NT2/D1 (cell line): ENCODE measurements around the gene ZSCAN10.

ENCODE experiments used
- SUZ12 ChIP-seq: IDR thresholded peaks from 2 replicates; pipeline ENCODE4 v1.6.1; 2011; ENCODE audit not compliant: insufficient read length, insufficient read depth; ENCODE audit errors: extremely low read depth
- YY1 ChIP-seq: IDR thresholded peaks from 2 replicates; pipeline ENCODE4 v1.6.1; 2011; ENCODE audit not compliant: insufficient read length, insufficient read depth
- ZNF274 ChIP-seq: IDR thresholded peaks from 2 replicates; pipeline ENCODE4 v1.6.1; 2011; ENCODE audit warnings: mild to moderate bottlenecking, low read depth, low read length

DNA sequence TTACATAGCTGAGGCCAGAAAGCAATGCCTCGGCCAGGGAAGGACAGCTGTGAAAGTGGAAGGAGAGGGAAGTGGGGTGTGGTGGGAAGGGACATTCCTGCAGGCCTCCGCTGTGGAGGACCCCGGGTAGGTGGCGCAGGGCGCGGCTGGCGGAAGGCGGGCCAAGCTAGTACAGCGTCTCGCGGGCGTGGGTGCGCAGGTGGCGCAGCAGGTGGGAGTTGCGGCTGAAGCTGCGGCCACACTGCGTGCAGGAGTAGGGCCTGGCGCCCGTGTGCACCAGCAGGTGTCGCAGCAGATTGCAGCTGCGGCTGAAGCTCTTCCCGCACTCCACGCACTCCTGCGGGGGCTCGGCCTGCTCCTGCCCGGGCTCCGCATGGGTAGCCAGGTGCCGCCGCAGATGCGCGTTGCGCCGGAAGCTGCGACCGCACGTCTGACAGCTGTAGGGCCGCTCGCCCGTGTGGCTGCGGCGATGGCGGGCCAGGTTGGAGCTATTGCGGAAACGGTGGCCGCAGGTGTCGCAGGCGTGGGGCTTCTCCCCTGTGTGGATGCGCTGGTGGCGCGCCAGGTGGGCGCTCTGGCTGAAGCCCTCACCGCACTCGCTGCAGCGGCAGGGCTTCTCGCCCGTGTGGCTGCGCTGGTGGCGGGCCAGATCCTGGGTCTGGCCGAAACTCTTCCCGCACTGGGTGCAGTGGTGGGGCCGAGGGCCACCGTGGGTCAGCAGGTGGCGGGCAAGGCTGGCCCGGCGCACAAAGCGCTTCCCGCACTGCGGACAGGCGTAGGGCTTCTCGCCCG is 10.0 kb downstream of the ZSCAN10 start:
- TF ChIP-seq YY1 (no peak), SUZ12 (no peak), ZNF274 (no peak)
